Suppressor macrophage treated with lipopolysaccharide for 1 hour (primary cell): ENCODE measurements around the gene FBXL14.

Source experiments
- DNase-seq, 3 donors: peaks; one replicate each; pipeline ENCODE4 v3.0.0-alpha.2; 2020 to 2022

FBXL14 gene

GRCh38 chr12:1594261-1595025 is at the start of gene FBXL14:
Gene FBXL14, minus strand, starts transcription at chr12:1594581. Its CDS starts 515 bp downstream, at chr12:1594066.
- DNase-seq = peak; percentile 87 to 94 (median 90)

DNA sequence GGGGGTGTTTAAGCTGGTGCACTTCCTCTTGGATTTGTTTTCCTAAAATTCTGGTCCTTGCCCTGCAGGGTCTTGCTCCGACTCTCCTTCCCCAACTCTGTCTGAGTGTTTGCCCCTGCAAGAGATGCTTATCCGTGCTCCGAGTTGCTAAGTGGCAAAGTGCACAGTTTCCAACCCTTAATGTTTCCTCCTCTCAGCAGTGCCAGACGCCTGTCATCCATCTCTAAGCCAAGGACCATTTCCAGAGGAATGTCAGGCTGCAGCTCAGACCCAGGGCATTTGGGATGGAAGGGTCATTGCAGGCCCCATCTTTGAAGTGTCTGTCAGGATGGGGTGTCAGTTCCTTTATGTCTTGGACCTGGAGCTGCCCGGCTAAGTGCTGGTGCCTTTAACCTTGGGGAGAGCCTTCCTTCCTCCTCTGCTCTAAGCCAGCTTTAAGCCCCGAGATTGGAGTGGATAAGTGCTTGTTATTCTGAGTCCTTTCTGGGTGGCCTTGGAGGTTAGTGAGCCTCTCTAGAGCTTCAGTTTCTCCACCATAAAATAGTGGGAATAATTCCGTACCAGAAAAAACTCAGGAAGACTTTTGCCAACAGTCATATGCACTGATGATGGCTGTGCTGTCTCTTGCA is 49.6 kb upstream of the FBXL14 start:
- no peak for DNase-seq

- DNase-seq = no peak
Measured at GRCh38 chr12:1643043-1643442, 48.7 kb upstream of the FBXL14 start.

- no peak for DNase-seq
Measured at GRCh38 chr12:1642513-1642912, 48.1 kb upstream of the FBXL14 start.

DNA sequence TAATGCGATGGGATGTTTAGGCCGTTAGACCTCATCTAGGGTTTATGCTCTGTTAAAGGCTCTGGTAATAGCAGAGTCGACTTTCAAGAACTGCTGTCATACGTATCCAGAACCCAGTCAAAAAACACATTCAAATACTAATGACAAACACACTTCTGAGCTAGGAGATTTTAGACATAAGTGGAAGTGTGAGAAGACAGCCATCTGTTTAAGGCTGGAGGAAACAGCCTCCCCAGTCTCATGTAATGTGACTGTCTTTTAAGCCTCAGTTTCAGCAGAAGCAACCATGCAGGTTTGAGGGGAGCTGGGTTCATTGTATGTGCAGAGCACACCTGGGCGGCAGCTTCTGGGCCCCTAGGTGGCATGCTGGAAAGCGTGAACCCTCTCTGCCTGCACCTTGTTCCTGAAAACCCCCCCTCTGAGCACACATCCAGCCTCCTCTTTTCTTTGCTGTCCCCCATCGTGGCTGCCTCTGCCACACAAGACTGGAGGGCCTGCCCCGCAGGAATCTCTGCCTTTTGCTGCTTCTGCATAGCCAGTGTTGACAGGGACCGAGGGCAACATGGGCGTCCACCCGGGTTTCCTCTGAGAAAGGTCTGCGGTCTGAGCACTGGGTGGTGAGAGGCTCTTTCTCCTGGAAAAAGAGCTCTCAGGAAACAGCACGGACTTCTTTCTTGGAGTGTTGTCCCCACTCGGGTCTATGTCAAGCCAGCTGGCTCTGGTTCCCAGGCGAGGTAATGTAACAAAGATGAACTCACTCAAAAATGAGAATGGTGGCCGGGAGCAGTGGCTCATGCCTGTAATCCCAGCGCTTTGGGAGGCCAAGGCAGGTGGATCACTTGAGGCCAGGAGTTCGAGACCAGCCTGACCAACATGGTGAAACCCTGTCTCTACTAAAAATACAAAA is 46.2 kb upstream of the FBXL14 start:
- no peak for DNase-seq

- no peak for DNase-seq
Measured at GRCh38 chr12:1639538-1639937, 45.2 kb upstream of the FBXL14 start.

DNA sequence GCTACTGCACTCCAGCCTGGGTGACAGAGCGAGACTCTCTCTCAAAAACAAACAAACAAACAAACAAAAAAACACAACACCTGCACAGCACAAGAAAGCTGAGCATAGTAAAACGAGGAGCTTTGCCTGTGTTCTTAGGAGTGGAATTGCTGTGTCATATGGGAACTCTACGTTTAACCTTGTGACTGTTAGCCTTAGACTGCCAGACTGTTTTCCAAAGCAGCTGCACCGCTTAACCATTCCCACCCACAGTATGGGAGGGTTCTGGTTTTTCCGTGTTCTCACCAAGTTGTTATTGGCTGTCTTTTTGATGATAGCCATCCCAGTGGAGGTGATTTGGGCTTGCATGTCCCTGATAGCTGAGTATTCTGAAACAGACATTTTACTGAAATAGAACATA is 43.8 kb upstream of the FBXL14 start:
- DNase-seq = peak; percentile 66 to 70 (median 70)

DNA sequence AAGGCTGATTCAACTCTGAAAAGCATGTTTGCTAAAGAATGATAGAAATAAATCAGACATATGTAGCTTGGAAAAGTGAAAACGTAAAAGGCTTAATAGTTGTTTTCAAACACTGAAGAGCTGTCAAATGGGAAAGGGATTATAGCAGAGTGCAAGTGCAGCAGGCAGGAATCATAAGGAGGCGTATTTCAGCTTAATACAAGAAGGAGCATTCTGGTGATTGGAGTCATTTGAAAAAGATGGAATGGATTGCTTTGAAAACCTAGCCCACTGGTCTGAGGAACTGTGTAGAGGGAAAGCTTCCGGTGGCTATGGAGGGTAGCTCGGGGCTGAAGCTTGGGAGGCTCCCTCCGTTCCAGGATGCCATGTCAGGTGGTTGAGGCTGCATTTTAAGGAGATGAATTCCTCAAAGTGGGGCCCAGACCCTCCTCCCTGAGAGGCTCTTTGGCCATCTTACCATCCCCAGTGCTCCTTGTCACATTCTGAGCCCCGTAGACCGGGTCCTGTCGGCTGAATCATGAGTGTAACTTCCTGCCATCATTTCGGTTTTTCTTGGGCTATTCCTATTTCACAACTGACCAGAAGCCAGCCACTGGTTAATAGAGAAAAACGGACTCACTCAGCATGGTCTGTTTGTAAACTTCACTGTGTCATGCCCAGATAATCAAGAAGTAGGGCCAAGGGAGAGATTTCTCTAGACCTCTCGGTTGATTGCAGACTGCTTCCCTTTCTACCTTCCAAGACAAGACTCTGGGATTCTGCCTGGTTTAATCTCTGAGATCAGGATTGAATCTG is 41.1 kb upstream of the FBXL14 start:
- DNase-seq = peak; percentile 78 to 93 (median 89)

DNA sequence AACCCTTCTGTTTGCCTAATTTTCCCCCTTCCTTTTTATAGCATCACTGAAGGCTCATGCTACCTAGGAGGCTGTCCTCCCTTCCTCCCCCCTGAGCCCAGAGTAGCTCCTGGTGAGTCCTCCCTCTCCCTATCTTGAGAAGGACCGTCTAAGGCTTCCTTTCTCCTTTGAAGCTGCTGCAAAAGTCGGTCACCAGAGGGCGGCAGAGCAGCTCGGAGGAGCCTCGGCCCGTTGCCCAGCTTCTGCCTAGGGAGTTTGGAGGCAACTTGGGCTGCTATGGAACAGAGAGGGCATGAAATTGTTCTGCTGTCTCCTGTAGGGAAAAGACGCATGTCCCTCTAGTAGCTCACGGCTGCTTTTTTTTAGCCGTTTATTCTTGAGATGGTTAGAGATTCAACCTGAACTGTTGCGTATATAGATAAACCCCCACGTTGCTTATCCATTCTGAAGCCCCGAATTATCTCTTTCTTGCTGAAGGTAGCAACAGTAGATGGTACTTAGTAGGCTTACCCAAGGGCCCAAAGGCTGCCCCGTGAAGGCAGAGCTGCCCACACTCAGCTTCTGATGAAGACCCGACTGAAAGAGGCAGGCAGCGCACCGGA is 40.3 kb upstream of the FBXL14 start:
- peak; percentile 82 to 91 (median 88) for DNase-seq

DNA sequence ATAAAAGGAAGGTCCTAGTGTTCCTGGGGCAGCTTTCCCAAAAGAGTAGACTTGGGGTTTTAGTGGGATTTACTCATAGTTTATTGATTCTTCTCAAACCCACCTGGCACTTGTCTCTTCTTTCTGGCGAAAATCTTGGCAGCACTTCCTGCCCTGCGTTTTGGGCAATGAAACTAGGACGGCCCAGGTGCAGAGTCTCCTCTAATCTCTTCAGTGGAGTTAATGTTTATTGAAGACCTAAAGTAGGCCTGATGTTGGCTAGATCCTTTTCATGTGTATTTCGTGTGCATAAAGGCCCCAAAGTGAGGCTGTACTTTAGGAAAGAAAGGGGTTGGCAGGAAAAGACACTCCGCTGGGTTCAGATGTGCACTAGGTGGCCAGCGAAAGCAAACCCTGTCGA is 39.8 kb upstream of the FBXL14 start:
- DNase-seq = no peak

GRCh38 chr12:1633459-1633858 is 39.1 kb upstream of the FBXL14 start:
- DNase-seq = peak in 1 of 3 donors; percentile 40

DNA sequence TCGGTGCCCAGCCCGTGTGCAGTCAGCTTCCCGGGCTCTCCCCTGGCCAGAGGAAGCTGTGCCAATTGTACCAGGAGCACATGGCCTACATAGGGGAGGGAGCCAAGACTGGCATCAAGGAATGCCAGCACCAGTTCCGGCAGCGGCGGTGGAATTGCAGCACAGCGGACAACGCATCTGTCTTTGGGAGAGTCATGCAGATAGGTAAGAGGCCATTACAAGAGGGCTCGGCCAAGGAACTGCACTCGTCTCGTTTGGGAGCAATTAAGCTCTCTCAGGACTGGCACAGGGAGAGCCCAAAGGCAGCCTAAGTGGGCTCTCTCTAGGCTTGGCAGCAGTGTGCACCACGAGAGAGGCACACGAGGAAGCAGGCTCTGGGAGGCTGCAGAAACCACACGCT is 38.3 kb upstream of the FBXL14 start:
- no peak for DNase-seq

GRCh38 chr12:1630827-1631591 is 36.6 kb upstream of the FBXL14 start:
- DNase-seq = peak in 1 of 3 donors; percentile 37

GRCh38 chr12:1630133-1630826 is 35.9 kb upstream of the FBXL14 start:
- DNase-seq = peak; percentile 31 to 62 (median 39)

DNA sequence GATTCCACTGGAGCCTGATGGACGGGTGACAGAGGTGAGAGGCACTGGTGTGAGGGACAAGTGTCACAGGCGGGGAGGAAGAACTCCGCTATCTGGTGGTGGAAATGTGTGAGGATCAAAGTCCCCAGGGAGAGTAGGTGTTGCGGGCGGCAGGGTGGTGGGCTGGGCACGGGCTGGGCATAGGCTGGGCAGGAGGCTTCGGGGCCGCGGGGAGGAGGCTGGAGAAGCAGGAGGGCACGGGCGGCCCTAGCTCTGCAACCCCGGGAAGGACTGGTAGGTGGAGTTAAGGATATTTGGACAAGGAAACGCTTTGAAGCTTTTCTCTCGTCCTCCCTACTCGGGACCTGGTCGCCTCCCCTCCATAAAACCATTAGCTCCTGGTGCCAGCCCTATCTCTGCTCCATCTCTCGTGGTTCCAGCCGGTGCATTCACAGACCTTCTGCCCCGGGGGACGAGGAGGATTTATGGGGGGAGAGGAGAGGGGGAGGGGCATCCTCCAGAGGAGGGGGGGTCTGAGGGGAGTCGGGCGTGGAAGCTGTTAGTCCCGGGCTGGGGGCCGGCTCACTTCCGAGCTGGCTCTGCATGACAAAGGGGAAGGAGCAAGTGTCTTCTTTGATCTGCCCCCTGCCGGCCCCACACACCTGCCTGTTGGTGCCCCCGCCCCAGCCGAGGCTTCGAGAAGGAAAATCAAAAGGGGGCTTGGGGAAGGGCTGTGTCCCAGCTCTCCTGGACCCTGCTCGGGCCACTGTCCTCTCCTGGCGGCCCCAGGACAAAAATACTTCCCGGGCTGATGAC is 35.2 kb upstream of the FBXL14 start:
- no peak for DNase-seq

GRCh38 chr12:1628666-1629337 is 34.4 kb upstream of the FBXL14 start, which contains the start of gene WNT5B:
Gene WNT5B, plus strand, starts transcription at chr12:1629231. Its CDS starts 2,124 bp downstream, at chr12:1631355.
- no peak for DNase-seq

DNA sequence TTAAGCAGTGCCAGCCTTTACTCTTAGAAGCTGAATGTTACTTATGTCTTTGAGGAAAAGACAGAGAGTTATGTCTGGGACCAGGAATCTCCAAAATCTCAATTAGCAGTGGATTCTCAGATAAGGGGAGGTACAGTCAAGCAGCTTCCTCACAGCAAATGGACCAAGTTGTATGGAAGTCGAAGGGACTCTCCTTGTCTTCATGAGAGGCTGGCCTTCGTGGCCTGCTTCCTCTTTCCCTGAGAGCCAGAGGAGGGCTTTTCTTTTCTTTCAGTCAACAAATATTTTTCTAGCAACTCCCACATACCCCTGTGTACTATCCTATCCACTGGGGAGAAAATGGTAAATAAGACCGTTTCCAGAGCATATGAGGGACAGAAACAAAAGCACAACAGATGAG is 28.0 kb upstream of the FBXL14 start:
- DNase-seq = peak; percentile 69 to 74 (median 73)

GRCh38 chr12:1620092-1620491 is 25.7 kb upstream of the FBXL14 start:
- DNase-seq = no peak

GRCh38 chr12:1619587-1619986 is 25.2 kb upstream of the FBXL14 start:
- peak; percentile 83 to 86 (median 83) for DNase-seq
